Esophagus muscularis mucosa (tissue), 4 donors: ENCODE data around the gene TMEM108. TPM values are rescaled to one million over a fixed set of nuclear protein-coding genes. Genes with fewer than 3 reads are reported as not detected.

Experiments
- DNase-seq: peaks from one replicate; pipeline ENCODE4 v3.0.0-alpha.2; 2017; ENCODE audit errors: extremely low spot score
- H3K27ac ChIP-seq, 4 donors: fragments of 200-600 bp; sonication (generic); replicated peaks in 1 of 4; 1 replicate in 3 of 4; 2 replicates in 1 of 4; pipeline ENCODE4 v1.5.1; 2016 to 2019; ENCODE audit warnings: mild to moderate bottlenecking in 1 of 4
- H3K27me3 ChIP-seq, 4 donors: fragments of 200-600 bp; sonication (generic); one replicate each; pipeline versions ENCODE4 v1.5.1 to v1.6.0; 2016 to 2019
- H3K36me3 ChIP-seq, 4 donors: fragments of 200-600 bp; sonication (generic); one replicate each; pipeline ENCODE4 v1.5.1; 2016 to 2019
- H3K4me1 ChIP-seq, 4 donors: fragments of 200-600 bp; sonication (generic); one replicate each; pipeline ENCODE4 v1.5.1; 2016 to 2019
- H3K4me3 ChIP-seq, 4 donors: fragments of 200-600 bp; sonication (generic); 1 replicate in 2 of 4; 2 replicates in 2 of 4; pipeline ENCODE4 v1.5.1; 2016 to 2019; ENCODE audit warnings: mild to moderate bottlenecking in 4 of 4, moderate library complexity in 1 of 4
- H3K9me3 ChIP-seq, 4 donors: fragments of 200-600 bp; sonication (generic); 1 replicate in 3 of 4; 2 replicates in 1 of 4; pipeline ENCODE4 v1.5.1; 2016 to 2019
- EP300 ChIP-seq: sonication (generic); formaldehyde crosslinking; IDR thresholded peaks from one replicate; pipeline ENCODE4 v1.6.1; 2017; ENCODE audit warnings: antibody characterized with exemption
- POLR2A ChIP-seq: fragments of 450-650 bp; IDR thresholded peaks from one replicate; pipeline ENCODE4 v1.6.1; 2017; ENCODE audit warnings: antibody characterized with exemption, moderate library complexity, mild to moderate bottlenecking, low read depth
- POLR2AphosphoS5 ChIP-seq, 2 donors: sonication (generic); formaldehyde crosslinking; IDR thresholded peaks; one replicate each; pipeline ENCODE4 v1.6.1; 2017; ENCODE audit warnings: antibody characterized with exemption in 2 of 2
- WGBS: methylation state at CpG from one replicate; pipeline ENCODE4 v1.1.5; 2018; 5-methylcytosine and 5-hydroxymethylcytosine counted together
- intact Hi-C: fragments of 100-400 bp; cut with DNase I; formaldehyde crosslinking; loops from one replicate; pipeline ENCODE4 v1.15.1; 2023
- total RNA-seq, 4 donors: library from RNA; depleted of rRNA; stranded (reverse); fragments of >200 nt; gene quantifications; one replicate each; pipeline versions ENCODE4 v1.1.0 to v1.2.1, GENCODE V29; 2016
- TF ChIP-seq, protein P1 (sequence below), 3 experiments: fragments of 200-600 bp in 2 of 3; fragments of 450-650 bp in 1 of 3; sonication (generic) in 2 of 3; IDR thresholded peaks; one replicate each; pipeline ENCODE4 v1.5.1; 2017 to 2019; ENCODE audit warnings: antibody characterized with exemption in 3 of 3, mild to moderate bottlenecking in 2 of 3, moderate library complexity in 1 of 3

TMEM108 gene
- total RNA-seq, 4 donors from 2014 or later, result 8.6 to 12.1 (median 11.2) TPM

- no peaks in the 10 kb centered on the region for H3K4me1 ChIP-seq
- H3K27me3 ChIP-seq, result no peaks in the 10 kb centered on the region
- intact Hi-C loops, result no loop called here
- WGBS, result 52% methylated on average over 5 of the region's 5 CpGs
- DNase-seq, result no peak
- H3K27ac ChIP-seq, result no peak overlapping the region
- no peak overlapping the region for H3K4me3 ChIP-seq
- H3K36me3 ChIP-seq, result no peaks in the 10 kb centered on the region
- no peaks in the 10 kb centered on the region for H3K9me3 ChIP-seq
- TF ChIP-seq, protein P1, sequence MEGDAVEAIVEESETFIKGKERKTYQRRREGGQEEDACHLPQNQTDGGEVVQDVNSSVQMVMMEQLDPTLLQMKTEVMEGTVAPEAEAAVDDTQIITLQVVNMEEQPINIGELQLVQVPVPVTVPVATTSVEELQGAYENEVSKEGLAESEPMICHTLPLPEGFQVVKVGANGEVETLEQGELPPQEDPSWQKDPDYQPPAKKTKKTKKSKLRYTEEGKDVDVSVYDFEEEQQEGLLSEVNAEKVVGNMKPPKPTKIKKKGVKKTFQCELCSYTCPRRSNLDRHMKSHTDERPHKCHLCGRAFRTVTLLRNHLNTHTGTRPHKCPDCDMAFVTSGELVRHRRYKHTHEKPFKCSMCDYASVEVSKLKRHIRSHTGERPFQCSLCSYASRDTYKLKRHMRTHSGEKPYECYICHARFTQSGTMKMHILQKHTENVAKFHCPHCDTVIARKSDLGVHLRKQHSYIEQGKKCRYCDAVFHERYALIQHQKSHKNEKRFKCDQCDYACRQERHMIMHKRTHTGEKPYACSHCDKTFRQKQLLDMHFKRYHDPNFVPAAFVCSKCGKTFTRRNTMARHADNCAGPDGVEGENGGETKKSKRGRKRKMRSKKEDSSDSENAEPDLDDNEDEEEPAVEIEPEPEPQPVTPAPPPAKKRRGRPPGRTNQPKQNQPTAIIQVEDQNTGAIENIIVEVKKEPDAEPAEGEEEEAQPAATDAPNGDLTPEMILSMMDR (IDR thresholded peaks at IDR 0.05), result no peak
- TF ChIP-seq POLR2AphosphoS5 (IDR thresholded peaks at IDR 0.05) (no peak), EP300 (no peak), POLR2A (no peak)
These were observed 405.6 kb downstream of the TMEM108 start for GRCh38 chr3:133443649-133444422.

- no peaks in the 10 kb centered on the region for H3K27me3 ChIP-seq
- TF ChIP-seq, protein P1 (IDR thresholded peaks at IDR 0.05), result no peak
- no peak for TF ChIP-seq EP300
- H3K9me3 ChIP-seq, result no peaks in the 10 kb centered on the region
- H3K4me3 ChIP-seq, result no peak overlapping the region
- WGBS, result 88% methylated on average over 4 of the region's 4 CpGs
- no peaks in the 10 kb centered on the region for H3K36me3 ChIP-seq
- intact Hi-C loops, result no loop called here
- DNase-seq, result no peak
- H3K27ac ChIP-seq, result no peak overlapping the region
- no peaks in the 10 kb centered on the region for H3K4me1 ChIP-seq
These were observed 406.2 kb downstream of the TMEM108 start for GRCh38 chr3:133444423-133444774.

DNA sequence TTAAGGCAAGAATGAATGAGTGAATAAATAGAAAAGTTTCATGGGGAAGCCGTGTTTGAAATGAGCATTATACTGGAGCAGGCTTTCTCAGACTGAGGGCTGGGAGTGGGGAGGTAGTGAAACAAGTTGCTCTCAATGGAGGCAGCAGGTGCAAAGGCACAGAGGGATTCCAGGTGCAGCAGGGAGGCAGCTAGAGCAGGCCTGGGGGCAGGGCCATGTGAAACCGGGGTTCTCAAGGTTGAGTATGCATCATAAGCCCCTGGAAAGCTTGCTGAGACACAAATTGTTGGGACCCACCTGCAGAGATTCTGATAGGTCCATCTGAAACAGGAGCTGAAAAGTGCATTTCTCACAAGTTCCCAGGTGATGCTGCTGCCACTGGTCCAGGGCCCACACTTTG lies 406.9 kb downstream of the TMEM108 start:
- Histone ChIP-seq H3K36me3 (no peaks in the 10 kb centered on the region), H3K9me3 (no peaks in the 10 kb centered on the region), H3K27me3 (no peaks in the 10 kb centered on the region), H3K27ac (no peak overlapping the region), H3K4me3 (no peak overlapping the region), H3K4me1 (no peaks in the 10 kb centered on the region)
- no peak for DNase-seq
- 71% methylated on average over 2 of the region's 2 CpGs for WGBS
- TF ChIP-seq, protein P1 (IDR thresholded peaks at IDR 0.05), result no peak
- TF ChIP-seq EP300 (no peak), POLR2A (no peak), POLR2AphosphoS5 (IDR thresholded peaks at IDR 0.05) (no peak)
- intact Hi-C loops, result no loop called here
